ENCODE data around the gene CMSS1. TPM values are rescaled to one million over a fixed set of nuclear protein-coding genes. Genes with fewer than 3 reads are reported as not detected.

The CMSS1 gene
- total and polyA plus RNA-seq, 2 donors (not counting 1 experiment from before 2014, with no cell fraction given): 7.3 to 22.8 TPM

DNA sequence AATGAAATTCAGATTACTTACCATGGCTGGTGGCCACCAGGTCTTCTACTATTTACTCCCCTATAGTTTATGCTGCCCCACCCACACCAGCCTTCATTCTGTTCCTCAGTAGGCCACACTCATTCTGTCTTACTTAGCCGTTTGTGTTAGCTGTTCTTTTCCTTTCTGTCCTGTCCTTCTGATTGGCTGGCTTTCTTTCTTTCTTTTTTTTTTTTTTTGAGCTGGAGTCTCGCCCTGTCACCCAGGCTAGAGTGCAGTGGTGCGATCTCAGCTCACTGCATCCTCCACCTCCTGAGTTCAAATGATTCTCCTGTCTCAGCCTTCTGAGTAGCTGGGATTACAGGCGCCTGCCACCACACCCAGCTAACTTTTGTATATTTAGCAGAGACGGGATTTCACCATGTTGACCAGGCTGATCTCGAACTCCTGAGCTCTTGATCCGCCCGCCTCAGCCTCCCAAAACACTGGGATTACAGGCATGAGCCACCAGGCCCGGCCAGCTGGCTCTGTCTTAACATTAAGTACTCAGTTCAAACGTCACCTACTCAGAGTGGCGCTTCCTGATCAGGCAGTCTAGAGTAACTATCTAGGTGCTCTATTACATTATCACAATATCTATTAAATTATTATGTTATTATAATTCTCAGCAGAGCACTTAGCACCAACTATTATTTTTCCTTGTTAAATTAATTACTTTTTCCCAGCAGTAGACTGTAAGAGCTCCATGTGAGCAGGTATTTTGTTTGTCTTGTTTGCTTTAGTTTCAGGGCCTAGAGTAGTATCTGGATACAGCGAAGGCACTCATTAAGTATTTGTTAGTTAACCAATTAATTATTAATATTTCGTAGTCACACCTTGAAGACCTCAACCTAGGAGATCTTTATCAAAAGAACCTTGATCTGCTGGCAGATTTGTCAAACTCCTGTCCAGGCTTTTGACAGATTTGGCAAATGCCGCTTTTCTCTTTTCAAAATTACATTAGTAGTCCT is 6.4 kb downstream of the CMSS1 start:
- Histone ChIP-seq H3K4me3 (ENCODE audit: control extremely low read depth in 1 of 5, extremely low read depth in 1 of 5, insufficient read depth in 1 of 5, low read depth in 2 of 5, low read length in 4 of 5) (no peak overlapping the region), H3K4me1 (ENCODE audit: control insufficient read depth in 2 of 2, insufficient read depth in 2 of 2, low read length in 2 of 2) (peaks cover 0 to 3% of the 10 kb centered on the region in 2 donors), H3K27ac (ENCODE audit: low read length in 2 of 2) (no peak overlapping the region), H2AFZ (ENCODE audit: insufficient read depth, low read depth, low read length, poor library complexity, severe bottlenecking) (no peak overlapping the region), H3K9ac (ENCODE audit: low read length) (no peak overlapping the region), H4K20me1 (ENCODE audit: control insufficient read depth, insufficient read depth, low read length, poor library complexity, severe bottlenecking) (no peaks in the 10 kb centered on the region), H3K9me3 (ENCODE audit: control extremely low read depth in 1 of 3, control insufficient read depth in 2 of 3, insufficient read depth in 1 of 3, low read length in 2 of 3) (no peaks in the 10 kb centered on the region), H3K4me2 (replicated peaks; ENCODE audit: low read depth, low read length, poor library complexity, severe bottlenecking) (no peak overlapping the region), H3K36me3 (replicated peaks in 1 of 2; ENCODE audit: control extremely low read depth in 1 of 2, control insufficient read depth in 1 of 2, extremely low read depth in 1 of 2, insufficient read depth in 2 of 2, low read length in 1 of 2) (no peaks in the 10 kb centered on the region), H3K79me2 (ENCODE audit: control insufficient read depth, insufficient read depth, low read length) (peaks cover 41% of the 10 kb centered on the region), H3K27me3 (replicated peaks in 1 of 4; ENCODE audit: control extremely low read depth in 1 of 4, control insufficient read depth in 3 of 4, insufficient read depth in 4 of 4, low read length in 3 of 4) (no peaks in the 10 kb centered on the region)
- H3K27ac Mint-ChIP-seq: no peak overlapping the region
- ATAC-seq (ENCODE audit: low read depth) (no peak), DNase-seq (no peak)
- H3K4me1 Mint-ChIP-seq: peaks cover 13% of the 10 kb centered on the region
- TF ChIP-seq, protein P1, sequence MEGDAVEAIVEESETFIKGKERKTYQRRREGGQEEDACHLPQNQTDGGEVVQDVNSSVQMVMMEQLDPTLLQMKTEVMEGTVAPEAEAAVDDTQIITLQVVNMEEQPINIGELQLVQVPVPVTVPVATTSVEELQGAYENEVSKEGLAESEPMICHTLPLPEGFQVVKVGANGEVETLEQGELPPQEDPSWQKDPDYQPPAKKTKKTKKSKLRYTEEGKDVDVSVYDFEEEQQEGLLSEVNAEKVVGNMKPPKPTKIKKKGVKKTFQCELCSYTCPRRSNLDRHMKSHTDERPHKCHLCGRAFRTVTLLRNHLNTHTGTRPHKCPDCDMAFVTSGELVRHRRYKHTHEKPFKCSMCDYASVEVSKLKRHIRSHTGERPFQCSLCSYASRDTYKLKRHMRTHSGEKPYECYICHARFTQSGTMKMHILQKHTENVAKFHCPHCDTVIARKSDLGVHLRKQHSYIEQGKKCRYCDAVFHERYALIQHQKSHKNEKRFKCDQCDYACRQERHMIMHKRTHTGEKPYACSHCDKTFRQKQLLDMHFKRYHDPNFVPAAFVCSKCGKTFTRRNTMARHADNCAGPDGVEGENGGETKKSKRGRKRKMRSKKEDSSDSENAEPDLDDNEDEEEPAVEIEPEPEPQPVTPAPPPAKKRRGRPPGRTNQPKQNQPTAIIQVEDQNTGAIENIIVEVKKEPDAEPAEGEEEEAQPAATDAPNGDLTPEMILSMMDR (IDR thresholded peaks at IDR 0.05): no peak
- no peak for TF ChIP-seq EZH2 (IDR thresholded peaks at IDR 0.05; ENCODE audit: borderline replicate concordance, insufficient read depth, low read depth, low read length, poor library complexity, severe bottlenecking)
- CTCF ChIA-PET: interaction anchor here (0.6 to 3.4 kb wide), 5 partner anchors 9 to 578 kb away, joined by 3 to 24 read pairs (median 8); partner anchors contain the start of gene NIT2
- no peak overlapping the region for H3K4me3 Mint-ChIP-seq
- intact Hi-C loops (cut with micrococcal nuclease): no loop called here
- POLR2A ChIA-PET: no interaction called here
- H3K27me3 Mint-ChIP-seq: no peaks in the 10 kb centered on the region
- WGBS (ENCODE audit: insufficient coverage): 93% methylated on average over 7 of the region's 14 CpGs
- H3K9me3 Mint-ChIP-seq (ENCODE audit: insufficient read depth): no peaks in the 10 kb centered on the region

All from B cell (primary cell).